Fibroblast of lung (primary cell): ENCODE data around the gene POC5. TPM values are rescaled to one million over a fixed set of nuclear protein-coding genes. Genes with fewer than 3 reads are reported as not detected.

ENCODE experiments used
- DNase-seq, 2 donors: peaks; one replicate each; pipeline versions ENCODE4 v3.0.0 to v3.0.0-alpha.2; 2010; ENCODE audit warnings: low read depth in 2 of 2
- H2AFZ ChIP-seq: 2 replicates; pipeline ENCODE4 v1.5.1; 2012; ENCODE audit warnings: low read length, control low read depth, inconsistent platforms
- H3K27ac ChIP-seq: 2 replicates; pipeline ENCODE4 v1.5.1; 2011; ENCODE audit warnings: low read length, control low read depth; ENCODE audit not compliant: insufficient read depth
- H3K27me3 ChIP-seq: 2 replicates; pipeline ENCODE4 v1.5.1; 2011; ENCODE audit warnings: mild to moderate bottlenecking, low read length; ENCODE audit not compliant: control insufficient read depth, insufficient read depth
- H3K36me3 ChIP-seq: 2 replicates; pipeline ENCODE4 v1.5.1; 2011; ENCODE audit warnings: low read length; ENCODE audit not compliant: control insufficient read depth, insufficient read depth
- H3K4me1 ChIP-seq: 2 replicates; pipeline ENCODE4 v1.5.1; 2011; ENCODE audit warnings: low read length; ENCODE audit not compliant: control insufficient read depth, insufficient read depth; ENCODE audit errors: extremely low read depth
- H3K4me2 ChIP-seq: 2 replicates; pipeline ENCODE4 v1.5.1; 2011; ENCODE audit warnings: low read length, control low read depth; ENCODE audit not compliant: insufficient read depth; ENCODE audit errors: extremely low read depth
- H3K4me3 ChIP-seq, 4 experiments: fragments of 200-600 bp in 1 of 4; sonication (generic) in 1 of 4; replicated peaks in 1 of 4; 2 replicates each; pipeline ENCODE4 v1.5.1; 2011 to 2016; ENCODE audit warnings: low read length in 4 of 4, low read depth in 3 of 4, mild to moderate bottlenecking in 3 of 4, control low read depth in 2 of 4, inconsistent platforms in 1 of 4, mixed read lengths in 1 of 4; ENCODE audit not compliant: insufficient read depth in 1 of 4; ENCODE audit errors: control extremely low read depth in 1 of 4
- H3K79me2 ChIP-seq: 2 replicates; pipeline ENCODE4 v1.5.1; 2012; ENCODE audit warnings: mild to moderate bottlenecking, low read length, inconsistent platforms; ENCODE audit not compliant: control insufficient read depth, insufficient read depth
- H3K9ac ChIP-seq: 2 replicates; pipeline ENCODE4 v1.5.1; 2011; ENCODE audit warnings: mild to moderate bottlenecking, low read length, control low read depth; ENCODE audit not compliant: insufficient read depth
- H3K9me3 ChIP-seq: 2 replicates; pipeline ENCODE4 v1.5.1; 2012; ENCODE audit warnings: low read depth, low read length; ENCODE audit not compliant: control insufficient read depth, insufficient read depth
- H4K20me1 ChIP-seq: 2 replicates; pipeline ENCODE4 v1.5.1; 2011; ENCODE audit warnings: low read length; ENCODE audit not compliant: control insufficient read depth, insufficient read depth; ENCODE audit errors: extremely low read depth
- EZH2 ChIP-seq: IDR thresholded peaks from 2 replicates; pipeline ENCODE4 v1.5.1; 2012; ENCODE audit warnings: low read length, control low read depth, mild to moderate bottlenecking; ENCODE audit errors: missing control alignments
- polyA plus RNA-seq, 2 donors: library from polyadenylated mRNA; depleted of rRNA in 1 of 2; stranded (reverse) in 1 of 2; unstranded in 1 of 2; fragments of >200 nt; gene quantifications; 2 replicates each; pipeline ENCODE4 v1.2.1, GENCODE V29; 2011 to 2012; ENCODE audit warnings: missing spikeins in 1 of 2
- total RNA-seq: library from RNA; depleted of rRNA; stranded (reverse); fragments of >200 nt; gene quantifications from 2 replicates; pipeline ENCODE4 v1.2.1, GENCODE V29; 2014
- TF ChIP-seq, protein P1 (sequence below), 2 donors: IDR thresholded peaks in 1 of 2; conservative IDR thresholded peaks in 1 of 2; 1 replicate in 1 of 2; 2 replicates in 1 of 2; pipeline ENCODE4 v1.5.1; 2011 to 2012; ENCODE audit warnings: low read length in 2 of 2, control low read depth in 1 of 2, inconsistent platforms in 1 of 2, low read depth in 1 of 2, mild to moderate bottlenecking in 1 of 2

Gene POC5
- total and polyA plus RNA-seq, 2 donors (not counting 1 experiment from before 2014, with no cell fraction given): 9.2 to 17.0 TPM

- Histone ChIP-seq H3K9me3 (no peaks in the 10 kb centered on the region), H3K9ac (no peak overlapping the region), H3K4me2 (no peak overlapping the region), H4K20me1 (no peaks in the 10 kb centered on the region), H3K4me1 (no peaks in the 10 kb centered on the region), H3K4me3 (no peak overlapping the region), H3K36me3 (no peaks in the 10 kb centered on the region), H3K27ac (no peak overlapping the region), H3K27me3 (no peaks in the 10 kb centered on the region), H3K79me2 (no peaks in the 10 kb centered on the region), H2AFZ (no peak overlapping the region)
- no peak for DNase-seq
- TF ChIP-seq, protein P1, sequence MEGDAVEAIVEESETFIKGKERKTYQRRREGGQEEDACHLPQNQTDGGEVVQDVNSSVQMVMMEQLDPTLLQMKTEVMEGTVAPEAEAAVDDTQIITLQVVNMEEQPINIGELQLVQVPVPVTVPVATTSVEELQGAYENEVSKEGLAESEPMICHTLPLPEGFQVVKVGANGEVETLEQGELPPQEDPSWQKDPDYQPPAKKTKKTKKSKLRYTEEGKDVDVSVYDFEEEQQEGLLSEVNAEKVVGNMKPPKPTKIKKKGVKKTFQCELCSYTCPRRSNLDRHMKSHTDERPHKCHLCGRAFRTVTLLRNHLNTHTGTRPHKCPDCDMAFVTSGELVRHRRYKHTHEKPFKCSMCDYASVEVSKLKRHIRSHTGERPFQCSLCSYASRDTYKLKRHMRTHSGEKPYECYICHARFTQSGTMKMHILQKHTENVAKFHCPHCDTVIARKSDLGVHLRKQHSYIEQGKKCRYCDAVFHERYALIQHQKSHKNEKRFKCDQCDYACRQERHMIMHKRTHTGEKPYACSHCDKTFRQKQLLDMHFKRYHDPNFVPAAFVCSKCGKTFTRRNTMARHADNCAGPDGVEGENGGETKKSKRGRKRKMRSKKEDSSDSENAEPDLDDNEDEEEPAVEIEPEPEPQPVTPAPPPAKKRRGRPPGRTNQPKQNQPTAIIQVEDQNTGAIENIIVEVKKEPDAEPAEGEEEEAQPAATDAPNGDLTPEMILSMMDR (conservative IDR thresholded peaks at IDR 0.05 in 1 of 2, IDR thresholded peaks at IDR 0.05 in 1 of 2; ENCODE audit: low read depth in 1 of 2, low read length in 2 of 2): no peak
- no peak for TF ChIP-seq EZH2
These were observed 22.5 kb downstream of the POC5 start for GRCh38 chr5:75694781-75695180.

GRCh38 chr5:75690669-75691068 is 26.6 kb downstream of the POC5 start:
- Histone ChIP-seq H3K27me3 (no peaks in the 10 kb centered on the region), H3K4me1 (no peaks in the 10 kb centered on the region), H3K27ac (no peak overlapping the region), H4K20me1 (no peaks in the 10 kb centered on the region), H3K9ac (no peak overlapping the region), H3K4me2 (no peak overlapping the region), H3K9me3 (no peaks in the 10 kb centered on the region), H3K4me3 (no peak overlapping the region), H2AFZ (no peak overlapping the region), H3K36me3 (no peaks in the 10 kb centered on the region), H3K79me2 (no peaks in the 10 kb centered on the region)
- no peak for TF ChIP-seq EZH2
- TF ChIP-seq, protein P1 (conservative IDR thresholded peaks at IDR 0.05 in 1 of 2, IDR thresholded peaks at IDR 0.05 in 1 of 2; ENCODE audit: low read depth in 1 of 2, low read length in 2 of 2): no peak
- DNase-seq: no peak

DNA sequence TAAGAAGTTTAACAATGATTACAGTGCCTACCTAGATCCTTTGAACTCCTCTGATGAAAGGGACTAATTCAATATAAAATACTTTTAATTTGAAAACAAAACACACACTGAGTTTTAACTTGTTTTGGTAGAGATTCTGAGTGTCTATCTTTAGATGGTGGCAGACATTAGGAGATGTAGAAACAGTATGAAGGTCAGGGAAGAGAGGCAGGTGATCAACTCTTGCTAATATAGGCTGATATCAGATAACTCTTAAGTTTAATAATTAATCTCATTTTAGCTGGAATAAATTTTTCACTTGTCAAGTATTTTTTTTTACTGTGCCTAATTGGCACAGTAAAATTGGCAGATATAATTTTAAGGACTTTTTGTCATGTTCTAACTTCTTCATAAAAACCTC is 30.8 kb downstream of the POC5 start:
- Histone ChIP-seq H3K27ac (no peak overlapping the region), H3K4me2 (no peak overlapping the region), H2AFZ (no peak overlapping the region), H4K20me1 (no peaks in the 10 kb centered on the region), H3K27me3 (no peaks in the 10 kb centered on the region), H3K4me1 (peaks cover 3% of the 10 kb centered on the region), H3K9ac (no peak overlapping the region), H3K79me2 (no peaks in the 10 kb centered on the region), H3K4me3 (no peak overlapping the region), H3K36me3 (no peaks in the 10 kb centered on the region), H3K9me3 (no peaks in the 10 kb centered on the region)
- TF ChIP-seq, protein P1 (conservative IDR thresholded peaks at IDR 0.05 in 1 of 2, IDR thresholded peaks at IDR 0.05 in 1 of 2; ENCODE audit: low read depth in 1 of 2, low read length in 2 of 2): no peak
- DNase-seq: no peak
